Ovary (tissue), 3 donors: ENCODE measurements around the gene KEAP1.

Experiments used
- CTCF ChIP-seq, 3 donors: fragments of 450-650 bp in 2 of 3; fragments of 200-600 bp in 1 of 3; IDR thresholded peaks; one replicate each; pipeline versions ENCODE4 v1.5.1 to v1.8.0; 2016 to 2022; ENCODE audit warnings: antibody characterized with exemption in 3 of 3, mild to moderate bottlenecking in 1 of 3
- POLR2A ChIP-seq: fragments of 450-650 bp; IDR thresholded peaks from one replicate; pipeline ENCODE4 v1.6.1; 2017; ENCODE audit warnings: antibody characterized with exemption, mild to moderate bottlenecking, moderate library complexity
- donor health status: DM: no; HTN: no; CAD: no.

GRCh38 chr19:10535613-10536012 lies 32.5 kb upstream of the KEAP1 start:
- TF ChIP-seq POLR2A (no peak), CTCF (IDR thresholded peaks at IDR 0.05) (no peak)
